Endodermal cell (in vitro differentiated cells): ENCODE measurements around the gene OPTN. TPM values are rescaled to one million over a fixed set of nuclear protein-coding genes. Genes with fewer than 3 reads are reported as not detected.

ENCODE experiments used
- DNase-seq: peaks from one replicate; pipeline ENCODE4 v3.0.0-alpha.2; 2017
- H3K27ac ChIP-seq: 2 replicates; pipeline ENCODE4 v1.5.1; 2013; ENCODE audit warnings: mild to moderate bottlenecking, low read depth, low read length, moderate library complexity
- H3K27me3 ChIP-seq: 2 replicates; pipeline ENCODE4 v1.6.1; 2013; ENCODE audit warnings: mild to moderate bottlenecking, low read length, moderate library complexity; ENCODE audit not compliant: insufficient read depth, control insufficient read depth, poor library complexity, severe bottlenecking
- H3K36me3 ChIP-seq: 2 replicates; pipeline ENCODE4 v1.7.0; 2013; ENCODE audit warnings: mild to moderate bottlenecking, low read length, moderate library complexity; ENCODE audit not compliant: control insufficient read depth, insufficient read depth
- H3K4me1 ChIP-seq: one replicate; pipeline ENCODE4 v1.7.0; 2013; ENCODE audit warnings: low read length; ENCODE audit not compliant: control insufficient read depth, insufficient read depth
- H3K4me3 ChIP-seq: 2 replicates; pipeline ENCODE4 v1.5.1; 2013; ENCODE audit warnings: mild to moderate bottlenecking, low read length, moderate library complexity
- H3K9ac ChIP-seq: 2 replicates; pipeline ENCODE4 v1.6.1; 2013; ENCODE audit warnings: mild to moderate bottlenecking, low read length, moderate library complexity; ENCODE audit not compliant: poor library complexity, severe bottlenecking; ENCODE audit errors: extremely low read depth
- H3K9me3 ChIP-seq: 2 replicates; pipeline ENCODE4 v1.6.1; 2013; ENCODE audit warnings: mild to moderate bottlenecking, low read length, moderate library complexity; ENCODE audit not compliant: control insufficient read depth
- H3K27ac Mint-ChIP-seq: 2 replicates; pipeline ENCODE4 v1.8.0; 2020; ENCODE audit warnings: mixed read lengths
- H3K27me3 Mint-ChIP-seq: 2 replicates; pipeline ENCODE4 v1.8.0; 2021; ENCODE audit warnings: mild to moderate bottlenecking, mixed read lengths; ENCODE audit not compliant: insufficient read depth
- H3K36me3 Mint-ChIP-seq: 2 replicates; pipeline ENCODE4 v1.8.0; 2020; ENCODE audit warnings: low read depth, mixed read lengths
- H3K4me1 Mint-ChIP-seq: 2 replicates; pipeline ENCODE4 v1.8.0; 2020; ENCODE audit warnings: mixed read lengths
- H3K4me3 Mint-ChIP-seq: 2 replicates; pipeline ENCODE4 v1.8.0; 2020; ENCODE audit warnings: mild to moderate bottlenecking, moderate library complexity, mixed read lengths
- H3K9me3 Mint-ChIP-seq: 2 replicates; pipeline ENCODE4 v1.8.0; 2020; ENCODE audit warnings: mild to moderate bottlenecking, mixed read lengths
- WGBS, 2 experiments: methylation state at CpG; one replicate each; pipeline versions ENCODE4 v1.1.5 to v1.1.7; 2013; ENCODE audit warnings: missing lambda C conversion rate in 2 of 2, mixed read lengths in 1 of 2; ENCODE audit not compliant: insufficient coverage in 1 of 2, insufficient read length in 1 of 2; 5-methylcytosine and 5-hydroxymethylcytosine counted together
- total RNA-seq, 2 donors: library from RNA; stranded (reverse); fragmentation: NEBNext Ultra II Directional in 1 of 2; extraction: Animal tissue kit (Norgen Biotek cat#: 25700) in 1 of 2; gene quantifications; 2 replicates in 1 of 2; 3 replicates in 1 of 2; pipeline ENCODE4 v1.2.1, GENCODE V29; 2021
- TF ChIP-seq, protein P1 (sequence below): fragments of 200-600 bp; sonication (generic); conservative IDR thresholded peaks from 2 replicates; pipeline ENCODE4 v1.5.0; 2021; ENCODE audit warnings: antibody characterized with exemption, mild to moderate bottlenecking

OPTN gene
- total RNA-seq, 2 donors from 2014 or later, result 22.7 to 23.3 TPM

- H3K27me3 ChIP-seq, result no peaks in the 10 kb centered on the region
- Mint-ChIP-seq H3K36me3 (peaks cover 13% of the 10 kb centered on the region), H3K27me3 (no peaks in the 10 kb centered on the region), H3K4me1 (peaks cover 10% of the 10 kb centered on the region), H3K27ac (no peak overlapping the region), H3K9me3 (no peaks in the 10 kb centered on the region), H3K4me3 (no peak overlapping the region)
- peaks cover 19% of the 10 kb centered on the region for H3K36me3 ChIP-seq
- no peak for DNase-seq
- H3K9ac ChIP-seq, result no peak overlapping the region
- no peaks in the 10 kb centered on the region for H3K9me3 ChIP-seq
- no peaks in the 10 kb centered on the region for H3K4me1 ChIP-seq
- no peak overlapping the region for H3K4me3 ChIP-seq
- no peak overlapping the region for H3K27ac ChIP-seq
- TF ChIP-seq, protein P1, sequence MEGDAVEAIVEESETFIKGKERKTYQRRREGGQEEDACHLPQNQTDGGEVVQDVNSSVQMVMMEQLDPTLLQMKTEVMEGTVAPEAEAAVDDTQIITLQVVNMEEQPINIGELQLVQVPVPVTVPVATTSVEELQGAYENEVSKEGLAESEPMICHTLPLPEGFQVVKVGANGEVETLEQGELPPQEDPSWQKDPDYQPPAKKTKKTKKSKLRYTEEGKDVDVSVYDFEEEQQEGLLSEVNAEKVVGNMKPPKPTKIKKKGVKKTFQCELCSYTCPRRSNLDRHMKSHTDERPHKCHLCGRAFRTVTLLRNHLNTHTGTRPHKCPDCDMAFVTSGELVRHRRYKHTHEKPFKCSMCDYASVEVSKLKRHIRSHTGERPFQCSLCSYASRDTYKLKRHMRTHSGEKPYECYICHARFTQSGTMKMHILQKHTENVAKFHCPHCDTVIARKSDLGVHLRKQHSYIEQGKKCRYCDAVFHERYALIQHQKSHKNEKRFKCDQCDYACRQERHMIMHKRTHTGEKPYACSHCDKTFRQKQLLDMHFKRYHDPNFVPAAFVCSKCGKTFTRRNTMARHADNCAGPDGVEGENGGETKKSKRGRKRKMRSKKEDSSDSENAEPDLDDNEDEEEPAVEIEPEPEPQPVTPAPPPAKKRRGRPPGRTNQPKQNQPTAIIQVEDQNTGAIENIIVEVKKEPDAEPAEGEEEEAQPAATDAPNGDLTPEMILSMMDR, result no peak
These were observed 65.2 kb downstream of the OPTN start for GRCh38 chr10:13165177-13165576.

- Histone ChIP-seq H3K9ac (no peak overlapping the region), H3K9me3 (no peaks in the 10 kb centered on the region), H3K36me3 (peaks cover 33% of the 10 kb centered on the region), H3K4me1 (no peaks in the 10 kb centered on the region), H3K27ac (no peak overlapping the region), H3K4me3 (no peak overlapping the region), H3K27me3 (no peaks in the 10 kb centered on the region)
- TF ChIP-seq, protein P1, result no peak
- Mint-ChIP-seq H3K4me3 (no peak overlapping the region), H3K27ac (peak overlapping the region; percentile 23), H3K27me3 (no peaks in the 10 kb centered on the region), H3K36me3 (peaks cover 31% of the 10 kb centered on the region), H3K4me1 (no peaks in the 10 kb centered on the region), H3K9me3 (no peaks in the 10 kb centered on the region)
- DNase-seq, result no peak
- 93 to 98% methylated on average over 7 of the region's 7 CpGs for WGBS, 2 experiments
These were observed 67.6 kb downstream of the OPTN start for GRCh38 chr10:13167568-13167967.

DNA sequence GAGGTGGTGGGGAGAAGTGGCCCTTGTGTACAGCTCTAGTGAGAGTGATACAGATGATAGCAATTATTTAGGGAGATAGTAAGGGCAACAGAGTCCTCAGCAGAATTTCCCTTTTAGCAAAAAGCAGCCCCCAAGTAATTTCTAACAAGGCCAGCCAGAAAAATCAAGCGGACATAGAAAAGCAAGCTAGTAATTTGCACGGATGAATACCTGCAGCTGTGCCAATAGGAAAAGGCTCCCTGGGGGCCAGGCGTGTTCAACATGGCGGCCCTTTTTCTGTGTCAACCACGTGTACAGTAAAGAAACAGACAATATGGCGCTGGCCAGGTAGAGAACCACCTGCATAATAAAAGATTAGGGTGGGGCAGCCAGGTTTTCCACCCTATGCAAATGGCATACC is 68.8 kb downstream of the OPTN start:
- Histone ChIP-seq H3K9me3 (no peaks in the 10 kb centered on the region), H3K9ac (no peak overlapping the region), H3K27me3 (no peaks in the 10 kb centered on the region), H3K4me3 (no peak overlapping the region), H3K4me1 (no peaks in the 10 kb centered on the region), H3K36me3 (peaks cover 45% of the 10 kb centered on the region), H3K27ac (no peak overlapping the region)
- TF ChIP-seq, protein P1, result no peak
- Mint-ChIP-seq H3K4me1 (no peaks in the 10 kb centered on the region), H3K36me3 (peaks cover 43% of the 10 kb centered on the region), H3K27ac (no peak overlapping the region), H3K4me3 (no peak overlapping the region), H3K27me3 (no peaks in the 10 kb centered on the region), H3K9me3 (no peaks in the 10 kb centered on the region)
- no peak for DNase-seq
- 93 to 94% methylated on average over 3 to 6 of the region's 6 CpGs for WGBS, 2 experiments
